Renal pelvis (tissue), 4 donors: ENCODE data around the gene RYR3. TPM values are rescaled to one million over a fixed set of nuclear protein-coding genes. Genes with fewer than 3 reads are reported as not detected.

Experiments used
- DNase-seq: peaks from one replicate; pipeline ENCODE4 v3.0.0-alpha.2; 2013
- polyA plus RNA-seq, 3 donors: library from polyadenylated mRNA; unstranded; fragments of 120-200 nt; gene quantifications; one replicate each; pipeline ENCODE4 v1.2.1, GENCODE V29; 2013; ENCODE audit not compliant: insufficient read length in 3 of 3

Gene RYR3
- polyA plus RNA-seq, 3 donors = 8.2 to 19.2 (median 14.2) TPM

DNA sequence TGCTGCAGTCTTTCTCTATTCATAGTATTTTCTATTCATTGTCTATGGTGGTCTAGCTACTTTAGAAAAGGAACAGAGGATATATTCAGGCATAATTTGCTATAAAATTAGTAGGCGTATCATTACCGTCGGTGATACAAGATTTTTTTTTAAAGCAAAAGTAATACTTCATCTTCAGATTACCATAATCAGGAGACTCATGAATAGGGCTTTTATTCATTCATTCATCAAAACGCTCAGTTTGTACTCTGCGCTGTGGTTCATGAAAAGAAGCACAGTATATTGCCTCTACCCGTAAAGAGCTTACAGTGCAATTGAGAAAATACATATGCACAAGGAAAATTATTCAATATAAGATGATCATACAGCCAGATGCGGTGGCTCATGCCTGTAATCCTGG, 520.9 kb downstream of the RYR3 start:
- no peak for DNase-seq

DNA sequence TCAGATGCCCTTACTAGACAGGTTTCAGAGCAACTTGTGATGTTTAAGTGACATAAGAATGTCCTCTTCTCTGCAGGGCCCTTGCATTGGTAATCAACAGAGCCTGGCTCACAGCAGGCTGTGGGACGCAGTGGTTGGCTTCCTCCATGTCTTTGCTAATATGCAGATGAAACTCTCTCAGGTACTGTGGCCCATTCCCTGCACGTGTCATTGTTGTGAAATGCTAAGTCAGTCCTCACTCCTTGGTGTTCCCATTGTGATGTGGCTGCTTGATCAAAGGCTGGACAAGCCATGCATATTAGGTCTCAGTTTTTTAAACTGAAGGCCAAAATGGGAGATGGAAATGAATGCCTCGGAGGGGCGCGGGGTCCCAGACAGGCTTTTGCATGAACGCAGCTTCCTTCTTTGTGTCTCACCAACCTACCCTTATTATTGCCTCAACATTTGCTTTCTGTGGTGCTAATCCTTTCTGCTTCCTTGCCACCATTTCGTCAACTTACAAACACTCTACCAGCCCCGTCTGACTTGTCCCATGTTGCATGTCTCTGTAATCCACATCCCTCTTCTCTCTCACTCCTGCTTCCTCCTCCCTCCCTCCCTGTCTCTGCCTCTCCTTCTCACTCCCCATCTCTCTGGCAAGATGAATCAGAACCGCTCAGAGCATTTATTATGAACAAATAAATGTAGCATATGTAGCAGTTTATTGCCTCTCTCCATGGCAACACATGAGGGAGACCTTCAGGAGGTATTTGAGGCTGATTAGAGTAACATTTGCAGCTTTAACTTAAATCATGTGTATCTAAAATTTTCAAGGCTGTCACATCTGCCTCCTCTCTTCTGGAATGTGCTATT, 524.4 kb downstream of the RYR3 start:
- no peak for DNase-seq

DNA sequence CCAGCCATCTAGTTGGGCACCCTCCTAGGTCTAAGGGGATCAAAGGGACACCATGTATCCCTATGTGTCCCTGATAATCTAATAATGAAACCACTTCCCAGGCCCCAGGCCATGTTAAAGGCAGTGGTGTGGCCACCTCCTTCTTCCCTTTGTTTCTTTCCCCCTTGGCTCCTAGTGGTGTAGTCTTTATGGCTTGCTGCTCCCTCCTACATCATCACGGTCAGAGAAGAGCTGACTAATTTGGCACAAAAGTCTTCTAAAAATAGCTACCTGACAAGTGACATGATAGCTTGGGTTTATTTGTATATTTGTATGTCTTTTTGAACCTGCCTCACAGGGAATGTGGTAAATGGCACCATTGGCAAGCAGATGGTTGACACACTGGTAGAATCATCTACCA, 526.5 kb downstream of the RYR3 start:
- DNase-seq = no peak

DNA sequence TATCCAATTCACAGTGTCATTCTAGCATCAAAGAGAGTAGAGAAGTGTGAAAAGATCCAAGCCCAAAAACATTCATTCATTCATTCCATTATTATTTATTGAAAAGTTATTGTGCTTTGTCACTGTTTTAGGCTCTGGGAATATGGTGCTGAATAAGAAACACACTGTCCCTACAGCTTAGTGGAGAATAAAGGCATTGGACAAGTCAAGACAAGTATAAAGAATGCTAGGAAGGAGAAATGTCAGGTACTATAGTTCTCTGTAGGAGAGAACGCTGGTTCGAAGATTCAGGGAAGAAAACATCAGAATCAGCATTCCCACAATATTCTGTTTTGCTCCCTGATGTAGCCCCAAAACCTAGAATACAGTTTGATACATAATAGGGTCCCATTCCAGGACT, 528.8 kb downstream of the RYR3 start:
- DNase-seq = no peak

- no peak for DNase-seq
Observed at GRCh38 chr15:33840615-33841014, 529.8 kb downstream of the RYR3 start.

GRCh38 chr15:33844186-33844585, 533.4 kb downstream of the RYR3 start:
- DNase-seq = no peak

DNA sequence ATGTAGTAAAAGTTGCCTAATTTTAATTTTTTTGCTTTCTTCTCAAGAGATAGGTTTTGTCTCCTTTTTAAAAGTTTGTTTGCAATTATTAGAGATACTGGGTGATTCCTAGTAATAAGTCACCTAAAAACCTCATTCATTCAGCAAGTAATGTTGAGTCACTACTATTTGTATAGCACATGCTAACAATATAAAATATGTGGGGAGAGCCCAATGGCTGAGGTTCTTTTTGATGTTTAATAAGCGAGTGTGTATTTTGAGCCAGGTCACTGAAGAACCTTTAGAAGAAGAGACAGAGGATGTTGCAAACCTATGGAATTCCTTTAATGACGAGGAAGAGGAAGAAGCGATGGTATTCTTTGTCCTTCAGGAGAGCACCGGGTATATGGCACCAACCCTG, 533.8 kb downstream of the RYR3 start:
- no peak for DNase-seq

DNA sequence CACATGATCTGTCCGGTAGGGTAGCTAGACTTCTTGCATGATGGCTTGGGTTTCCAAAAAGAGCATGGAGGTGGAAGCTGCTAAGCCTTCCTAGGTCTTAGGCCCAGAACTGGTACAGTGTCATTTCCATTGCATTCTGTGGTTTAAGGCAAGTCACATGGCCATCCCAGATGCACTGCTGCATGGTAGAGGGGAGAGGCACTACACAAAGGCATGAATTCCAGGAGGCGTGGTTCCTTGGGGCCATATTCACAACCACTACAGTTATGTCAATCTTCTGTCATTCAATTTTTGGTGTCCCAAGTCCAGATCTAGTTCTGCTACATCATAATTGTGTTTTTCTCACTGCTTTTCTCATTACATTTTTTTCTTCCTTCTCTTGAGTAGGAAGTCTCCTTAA, 535.4 kb downstream of the RYR3 start:
- DNase-seq = no peak

DNA sequence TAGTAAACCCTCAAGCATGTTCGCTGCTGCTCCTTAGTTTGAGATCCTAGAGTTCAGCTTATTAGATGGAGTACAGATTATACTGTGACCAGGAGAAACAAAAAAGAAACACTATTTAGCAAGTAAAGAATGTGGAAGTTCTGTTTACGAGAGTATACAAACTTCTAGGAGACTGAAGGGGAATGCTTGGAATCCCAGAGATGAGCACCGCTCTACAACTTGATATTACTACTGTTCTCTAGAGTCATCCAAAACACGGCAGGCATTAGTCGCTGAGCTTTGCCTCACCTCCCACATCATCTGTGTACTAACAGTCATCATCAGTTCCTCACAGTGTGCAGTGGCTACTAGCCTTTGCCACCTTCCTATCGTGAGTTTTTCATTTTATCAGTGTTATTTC, 536.1 kb downstream of the RYR3 start:
- no peak for DNase-seq

GRCh38 chr15:33848011-33848410, 537.2 kb downstream of the RYR3 start:
- DNase-seq = no peak

DNA sequence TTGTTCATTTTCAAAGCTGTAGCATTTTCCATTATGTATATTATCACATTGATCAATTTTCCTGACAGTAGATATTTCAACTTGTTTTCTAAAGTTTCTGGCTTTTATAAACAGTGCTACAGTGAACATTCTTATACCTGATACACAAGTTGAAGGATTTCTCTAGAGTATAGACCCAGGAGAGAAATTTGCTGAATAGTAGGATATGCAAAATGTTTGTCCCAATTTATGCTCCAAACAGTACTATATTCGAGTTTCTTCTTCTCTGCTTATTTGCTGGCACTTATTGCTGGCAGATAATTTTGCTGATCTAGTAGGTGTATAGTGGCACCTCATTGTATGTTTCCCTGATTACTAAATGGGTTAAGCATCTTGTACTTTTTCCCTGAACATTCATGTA, 540.3 kb downstream of the RYR3 start:
- DNase-seq = no peak

DNA sequence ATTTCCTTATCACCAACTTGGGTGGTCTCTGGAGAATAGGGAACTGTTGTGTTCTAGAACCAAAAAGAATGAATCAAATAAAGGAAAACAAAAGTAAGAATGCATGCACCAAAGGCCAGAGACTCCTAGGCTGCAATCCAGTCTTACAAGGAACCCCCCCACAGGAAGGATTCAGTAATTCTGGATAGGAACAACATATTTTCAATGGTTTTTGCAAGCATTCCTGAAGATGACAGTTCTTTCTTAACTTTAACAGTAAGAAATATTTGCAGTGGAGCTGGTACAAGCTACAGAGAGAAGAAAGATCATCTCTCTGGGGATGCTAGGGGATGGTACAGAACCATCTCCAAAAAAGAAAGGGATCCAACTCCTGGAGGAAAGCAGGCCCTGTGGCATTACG, 541.3 kb downstream of the RYR3 start:
- no peak for DNase-seq

- DNase-seq = no peak
Observed at GRCh38 chr15:33852570-33852969, 541.8 kb downstream of the RYR3 start.

GRCh38 chr15:33857726-33858125, 547.0 kb downstream of the RYR3 start:
- no peak for DNase-seq

GRCh38 chr15:33858836-33859235, 548.1 kb downstream of the RYR3 start:
- DNase-seq = no peak

GRCh38 chr15:33859992-33860545, 549.3 kb downstream of the RYR3 start:
- DNase-seq = no peak

DNA sequence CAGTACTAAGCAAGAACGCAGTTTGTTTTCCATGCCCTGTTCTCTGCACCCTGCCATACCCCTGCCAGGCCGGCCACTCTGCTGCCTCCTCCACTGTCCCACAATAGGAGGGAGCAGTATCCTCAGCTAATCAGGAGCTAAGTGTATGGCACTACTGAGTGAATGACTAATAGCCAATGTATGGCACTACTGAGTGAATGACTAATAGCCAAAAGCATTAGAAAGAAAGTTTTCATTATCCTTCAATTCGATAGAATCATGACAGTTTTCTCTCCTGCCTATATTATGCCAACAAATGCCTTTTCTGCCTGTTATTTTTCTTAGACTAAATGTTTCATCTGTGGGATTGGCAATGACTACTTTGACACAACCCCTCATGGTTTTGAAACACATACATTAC, 550.0 kb downstream of the RYR3 start:
- no peak for DNase-seq

GRCh38 chr15:33864360-33865075, 553.8 kb downstream of the RYR3 start:
- DNase-seq = no peak

GRCh38 chr15:33865416-33865815, 554.6 kb downstream of the RYR3 start:
- DNase-seq = no peak

DNA sequence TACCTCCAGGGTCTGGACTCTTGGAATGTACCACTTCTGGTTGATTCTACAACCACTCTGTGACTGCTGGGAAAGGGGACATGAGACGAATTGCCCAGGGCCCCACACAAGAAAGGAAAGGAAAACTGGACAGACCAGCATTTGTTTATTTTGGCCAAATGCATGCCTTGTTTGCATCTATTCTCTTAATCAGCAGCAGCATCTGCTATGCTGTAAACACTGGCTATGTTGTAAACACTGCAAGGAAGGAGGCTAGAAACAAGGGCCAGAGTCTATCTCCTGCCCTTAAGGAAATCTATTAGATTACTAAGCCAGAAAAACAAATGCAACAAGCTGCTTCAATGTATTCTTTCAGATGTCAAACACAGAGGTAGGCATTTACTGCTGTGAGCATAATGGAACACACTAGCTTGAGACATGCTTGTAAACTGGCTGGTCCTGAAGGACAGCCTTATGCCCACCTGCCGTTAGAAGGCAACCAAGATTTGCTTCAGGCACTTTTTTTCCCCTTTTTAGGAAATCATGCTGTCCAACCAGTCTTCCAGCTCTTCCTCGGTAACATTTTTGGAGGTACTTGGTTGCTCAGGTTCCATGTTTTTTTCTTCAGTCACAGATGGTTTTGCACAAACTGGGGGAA, 555.5 kb downstream of the RYR3 start:
- DNase-seq = no peak

- DNase-seq = no peak
Observed at GRCh38 chr15:33871980-33872379, 561.2 kb downstream of the RYR3 start.

GRCh38 chr15:33872416-33873106, 561.8 kb downstream of the RYR3 start:
- no peak for DNase-seq
